Measurements from ENCODE around the gene EXOSC2. TPM values are rescaled to one million over a fixed set of nuclear protein-coding genes. Genes with fewer than 3 reads are reported as not detected.

The EXOSC2 gene
- total and polyA plus RNA-seq, 2 of the 13 experiments (the other 11 are each of a cell fraction or from before 2014, with no cell fraction given) = 27.5 to 63.8 TPM

DNA sequence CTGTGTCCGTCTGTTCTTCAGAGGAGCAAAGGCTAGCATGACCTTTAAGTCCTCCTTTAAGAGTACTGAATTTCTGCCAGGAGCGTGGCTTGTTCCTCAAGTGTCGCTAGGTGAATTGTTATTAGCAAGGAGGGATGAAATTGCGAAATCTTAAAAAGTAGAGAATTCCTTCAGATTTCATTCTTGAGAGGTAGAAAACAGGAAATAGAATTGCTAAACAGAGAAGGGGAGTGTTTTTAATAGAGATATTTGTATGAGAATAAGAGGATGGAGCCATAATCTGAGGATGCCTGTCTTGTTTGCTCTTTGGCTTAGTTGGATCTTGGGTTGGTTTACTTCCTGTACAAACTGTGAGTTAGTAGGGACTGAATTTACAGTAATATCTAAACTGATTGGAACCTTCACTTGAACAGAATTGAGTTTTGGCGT is 39.2 kb downstream of the EXOSC2 start:
- in situ Hi-C loops (cut with HindIII; ENCODE audit: extremely low pct_ligation_motif_present, low pct_unique_long_range_greater_than_20kb) (no loop called here), intact Hi-C loops (cut with micrococcal nuclease; ENCODE audit: unreplicated experiment) (no loop called here)
- H3K27ac ChIP-seq (ENCODE audit: extremely low read length, insufficient read depth, low read length) = no peak overlapping the region
- ATAC-seq (no peak), DNase-seq (ENCODE audit: low spot score) (no peak), FAIRE-seq (no peak)
- H2AFZ ChIP-seq (ENCODE audit: low read length) = no peak overlapping the region
- H3K4me1 ChIP-seq (ENCODE audit: insufficient read depth, low read length) = peaks cover 40% of the 10 kb centered on the region
- ChIA-PET POLR2A (no interaction called here), CTCF (ENCODE audit: low intra/inter-chr PET ratio, low total read pairs) (no interaction called here)
- 94% methylated on average over 5 of the region's 5 CpGs for WGBS (ENCODE audit: low lambda C conversion rate)
- no TSS peak for BruUV-seq (replicated peaks)
- H3K4me2 ChIP-seq (ENCODE audit: low read depth, low read length) = no peak overlapping the region
- no peaks in the 10 kb centered on the region for H3K27me3 ChIP-seq (ENCODE audit: control insufficient read depth in 1 of 2, insufficient read depth in 2 of 2, low read length in 2 of 2)
- no peaks in the 10 kb centered on the region for H3K36me3 ChIP-seq (replicated peaks in 1 of 2; ENCODE audit: control insufficient read depth in 1 of 2, insufficient read depth in 2 of 2, low read length in 2 of 2)
- no peaks in the 10 kb centered on the region for H3K9me3 ChIP-seq (ENCODE audit: low read length)
- no peak overlapping the region for H3K9ac ChIP-seq (ENCODE audit: insufficient read depth, low read depth, low read length)
- no peaks in the 10 kb centered on the region; the same call in 1 of the 2 replicates for H4K20me1 ChIP-seq (ENCODE audit: insufficient read depth, low read length)
- peaks cover 10% of the 10 kb centered on the region for H3K79me2 ChIP-seq (ENCODE audit: insufficient read depth, low read length)
- no peak overlapping the region for H3K4me3 ChIP-seq (replicated peaks in 1 of 3; ENCODE audit: insufficient read depth in 1 of 3, low read depth in 2 of 3, low read length in 3 of 3)
- TF ChIP-seq CEBPB (IDR thresholded peaks at IDR 0.05; ENCODE audit: borderline replicate concordance, low read depth, low read length) (peak; percentile 73), ZNF577 (CRISPR knock-in tag; IDR thresholded peaks at IDR 0.05; ENCODE audit: borderline replicate concordance, low read depth) (no peak)

- ChIA-PET POLR2A (no interaction called here), CTCF (ENCODE audit: low intra/inter-chr PET ratio, low total read pairs) (no interaction called here)
- in situ Hi-C loops (cut with HindIII; ENCODE audit: extremely low pct_ligation_motif_present, low pct_unique_long_range_greater_than_20kb) (no loop called here), intact Hi-C loops (cut with micrococcal nuclease; ENCODE audit: unreplicated experiment) (no loop called here)
- Histone ChIP-seq H3K4me1 (ENCODE audit: insufficient read depth, low read length) (peaks cover 35% of the 10 kb centered on the region), H3K27me3 (ENCODE audit: control insufficient read depth in 1 of 2, insufficient read depth in 2 of 2, low read length in 2 of 2) (no peaks in the 10 kb centered on the region), H3K36me3 (replicated peaks in 1 of 2; ENCODE audit: control insufficient read depth in 1 of 2, insufficient read depth in 2 of 2, low read length in 2 of 2) (no peaks in the 10 kb centered on the region), H4K20me1 (ENCODE audit: insufficient read depth, low read length) (no peaks in the 10 kb centered on the region), H3K79me2 (ENCODE audit: insufficient read depth, low read length) (peaks cover 12% of the 10 kb centered on the region), H3K4me2 (ENCODE audit: low read depth, low read length) (no peak overlapping the region), H3K27ac (ENCODE audit: extremely low read length, insufficient read depth, low read length) (no peak overlapping the region), H3K9ac (ENCODE audit: insufficient read depth, low read depth, low read length) (no peak overlapping the region), H3K9me3 (ENCODE audit: low read length) (no peaks in the 10 kb centered on the region), H2AFZ (ENCODE audit: low read length) (no peak overlapping the region), H3K4me3 (replicated peaks in 1 of 3; ENCODE audit: insufficient read depth in 1 of 3, low read depth in 2 of 3, low read length in 3 of 3) (no peak overlapping the region)
- ATAC-seq = no peak
- 99% methylated on average over 4 of the region's 4 CpGs for WGBS (ENCODE audit: low lambda C conversion rate)
- FAIRE-seq = no peak
- no TSS peak for BruUV-seq (replicated peaks)
- DNase-seq (ENCODE audit: low spot score) = no peak
- TF ChIP-seq KLF6 (CRISPR knock-in tag; IDR thresholded peaks at IDR 0.05) = no peak
- TF ChIP-seq NCOA2 (CRISPR knock-in tag; IDR thresholded peaks at IDR 0.05) = no peak
- TF ChIP-seq ZNF264 (CRISPR knock-in tag; IDR thresholded peaks at IDR 0.05) = no peak
- TF ChIP-seq TFE3 (CRISPR knock-in tag; IDR thresholded peaks at IDR 0.05) = no peak
- no peak for TF ChIP-seq ZNF766 (CRISPR knock-in tag; IDR thresholded peaks at IDR 0.05; ENCODE audit: borderline replicate concordance)
- TF ChIP-seq ZNF451 (CRISPR knock-in tag; IDR thresholded peaks at IDR 0.05) = no peak
- no peak for TF ChIP-seq SIX1 (CRISPR knock-in tag; IDR thresholded peaks at IDR 0.05; ENCODE audit: borderline replicate concordance)
- no peak for TF ChIP-seq ZNF24 (IDR thresholded peaks at IDR 0.05)
- TF ChIP-seq NKX3-1 (CRISPR knock-in tag; IDR thresholded peaks at IDR 0.05) = no peak
- TF ChIP-seq, protein P1, sequence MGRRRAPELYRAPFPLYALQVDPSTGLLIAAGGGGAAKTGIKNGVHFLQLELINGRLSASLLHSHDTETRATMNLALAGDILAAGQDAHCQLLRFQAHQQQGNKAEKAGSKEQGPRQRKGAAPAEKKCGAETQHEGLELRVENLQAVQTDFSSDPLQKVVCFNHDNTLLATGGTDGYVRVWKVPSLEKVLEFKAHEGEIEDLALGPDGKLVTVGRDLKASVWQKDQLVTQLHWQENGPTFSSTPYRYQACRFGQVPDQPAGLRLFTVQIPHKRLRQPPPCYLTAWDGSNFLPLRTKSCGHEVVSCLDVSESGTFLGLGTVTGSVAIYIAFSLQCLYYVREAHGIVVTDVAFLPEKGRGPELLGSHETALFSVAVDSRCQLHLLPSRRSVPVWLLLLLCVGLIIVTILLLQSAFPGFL (CRISPR knock-in tag; IDR thresholded peaks at IDR 0.05) = no peak
- no peak for TF ChIP-seq PRPF4 (IDR thresholded peaks at IDR 0.05; ENCODE audit: low read depth, low read length, poor library complexity, severe bottlenecking)
- TF ChIP-seq SRF (IDR thresholded peaks at IDR 0.05; ENCODE audit: low read depth, low read length) = no peak
- TF ChIP-seq, protein P2, sequence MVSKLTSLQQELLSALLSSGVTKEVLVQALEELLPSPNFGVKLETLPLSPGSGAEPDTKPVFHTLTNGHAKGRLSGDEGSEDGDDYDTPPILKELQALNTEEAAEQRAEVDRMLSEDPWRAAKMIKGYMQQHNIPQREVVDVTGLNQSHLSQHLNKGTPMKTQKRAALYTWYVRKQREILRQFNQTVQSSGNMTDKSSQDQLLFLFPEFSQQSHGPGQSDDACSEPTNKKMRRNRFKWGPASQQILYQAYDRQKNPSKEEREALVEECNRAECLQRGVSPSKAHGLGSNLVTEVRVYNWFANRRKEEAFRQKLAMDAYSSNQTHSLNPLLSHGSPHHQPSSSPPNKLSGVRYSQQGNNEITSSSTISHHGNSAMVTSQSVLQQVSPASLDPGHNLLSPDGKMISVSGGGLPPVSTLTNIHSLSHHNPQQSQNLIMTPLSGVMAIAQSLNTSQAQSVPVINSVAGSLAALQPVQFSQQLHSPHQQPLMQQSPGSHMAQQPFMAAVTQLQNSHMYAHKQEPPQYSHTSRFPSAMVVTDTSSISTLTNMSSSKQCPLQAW (CRISPR knock-in tag; IDR thresholded peaks at IDR 0.05) = no peak
- TF ChIP-seq IRX3 (CRISPR knock-in tag; IDR thresholded peaks at IDR 0.05; ENCODE audit: borderline replicate concordance, low read depth) = no peak
- no peak for TF ChIP-seq ZKSCAN8 (CRISPR knock-in tag; IDR thresholded peaks at IDR 0.05; ENCODE audit: borderline replicate concordance)
Measured at GRCh38 chr9:130735566-130735965, 42.0 kb downstream of the EXOSC2 start.
